OCI-LY3 (cell line): ENCODE data around the gene RERG.

Experiments used
- H2AFZ ChIP-seq: fragments of 200-600, 300-600 bp; shearing (Covaris generic); 2 replicates; pipeline ENCODE4 v1.6.0; 2014; ENCODE audit warnings: antibody characterized with exemption, low read depth, low read length
- H3K27ac ChIP-seq: fragments of 200-600, 300-600 bp; sonication (generic); 2 replicates; pipeline ENCODE4 v1.5.1; 2014; ENCODE audit warnings: mild to moderate bottlenecking, low read length, moderate library complexity, mixed read lengths
- H3K27me3 ChIP-seq: fragments of 200-600, 300-600 bp; sonication (generic); 2 replicates; pipeline ENCODE4 v1.6.1; 2014; ENCODE audit warnings: low read depth, low read length, mixed read lengths
- H3K36me3 ChIP-seq: fragments of 200-600, 300-600 bp; sonication (generic); replicated peaks from 2 replicates; pipeline ENCODE3; 2014; ENCODE audit warnings: low read depth, low read length, mixed read lengths
- H3K4me1 ChIP-seq: fragments of 300-600, 200-600 bp; sonication (generic); 2 replicates; pipeline ENCODE4 v1.6.1; 2014; ENCODE audit warnings: low read length, mixed read lengths
- H3K4me2 ChIP-seq: fragments of 200-600, 300-600 bp; sonication (generic); 2 replicates; pipeline ENCODE4 v1.6.1; 2014; ENCODE audit warnings: low read length, mixed read lengths
- H3K4me3 ChIP-seq: fragments of 300-600, 200-600 bp; sonication (generic); 2 replicates; pipeline ENCODE4 v1.5.1; 2014; ENCODE audit warnings: antibody characterized with exemption, mild to moderate bottlenecking, low read length, moderate library complexity
- H3K79me2 ChIP-seq: fragments of 300-600, 200-600 bp; shearing (Covaris generic); 2 replicates; pipeline ENCODE4 v1.6.1; 2014; ENCODE audit warnings: mild to moderate bottlenecking, low read length, mixed read lengths
- H3K9ac ChIP-seq: fragments of 300-600, 200-600 bp; shearing (Covaris generic); 2 replicates; pipeline ENCODE4 v1.6.0; 2014; ENCODE audit warnings: mild to moderate bottlenecking, low read length, moderate library complexity
- H3K9me3 ChIP-seq: fragments of 200-600, 300-600 bp; shearing (Covaris generic); 2 replicates; pipeline ENCODE4 v1.6.1; 2014; ENCODE audit warnings: low read length, mixed read lengths; ENCODE audit not compliant: insufficient read depth
- H4K20me1 ChIP-seq: fragments of 200-600, 300-600 bp; sonication (generic); 2 replicates; pipeline ENCODE4 v1.6.1; 2016; ENCODE audit warnings: low read length, mixed read lengths; ENCODE audit not compliant: insufficient read depth
- CTCF ChIP-seq: fragments of 200-600, 300-600 bp; sonication (generic); IDR thresholded peaks from 2 replicates; pipeline ENCODE4 v1.5.1; 2014; ENCODE audit warnings: antibody characterized with exemption, low read length, low read depth
- EZH2phosphoT487 ChIP-seq: fragments of 200-600 bp; shearing (Covaris generic); IDR thresholded peaks from 2 replicates; pipeline ENCODE4 v1.6.1; 2018; ENCODE audit warnings: antibody characterized with exemption, mixed run types, low read depth

Gene RERG

GRCh38 chr12:15234011-15234410 is 12.8 kb upstream of the RERG start:
- no peak overlapping the region for H3K4me3 ChIP-seq
- peaks cover 16% of the 10 kb centered on the region for H3K27me3 ChIP-seq
- H2AFZ ChIP-seq: no peak overlapping the region
- TF ChIP-seq EZH2phosphoT487 (no peak), CTCF (no peak)
- H4K20me1 ChIP-seq: no peaks in the 10 kb centered on the region
- H3K36me3 ChIP-seq: no peaks in the 10 kb centered on the region
- H3K79me2 ChIP-seq: no peaks in the 10 kb centered on the region
- H3K27ac ChIP-seq: no peak overlapping the region
- H3K9ac ChIP-seq: no peak overlapping the region
- H3K4me1 ChIP-seq: no peaks in the 10 kb centered on the region
- H3K4me2 ChIP-seq: no peak overlapping the region
- H3K9me3 ChIP-seq: no peaks in the 10 kb centered on the region

- Histone ChIP-seq H3K36me3 (no peaks in the 10 kb centered on the region), H3K4me3 (no peak overlapping the region), H3K9me3 (no peaks in the 10 kb centered on the region), H3K9ac (no peak overlapping the region), H3K79me2 (no peaks in the 10 kb centered on the region), H3K4me2 (no peak overlapping the region), H3K27ac (no peak overlapping the region), H4K20me1 (no peaks in the 10 kb centered on the region), H3K4me1 (no peaks in the 10 kb centered on the region), H3K27me3 (peaks cover 14% of the 10 kb centered on the region), H2AFZ (no peak overlapping the region)
- TF ChIP-seq CTCF (no peak), EZH2phosphoT487 (no peak)
Measured at GRCh38 chr12:15232959-15233358, 11.7 kb upstream of the RERG start.

GRCh38 chr12:15231493-15231892 is 10.3 kb upstream of the RERG start:
- Histone ChIP-seq H3K27me3 (peaks cover 14% of the 10 kb centered on the region), H2AFZ (no peak overlapping the region), H3K79me2 (no peaks in the 10 kb centered on the region), H4K20me1 (no peaks in the 10 kb centered on the region), H3K4me2 (no peak overlapping the region), H3K4me3 (no peak overlapping the region), H3K9me3 (no peaks in the 10 kb centered on the region), H3K27ac (no peak overlapping the region), H3K9ac (no peak overlapping the region), H3K4me1 (no peaks in the 10 kb centered on the region), H3K36me3 (no peaks in the 10 kb centered on the region)
- TF ChIP-seq EZH2phosphoT487 (no peak), CTCF (no peak)

- H2AFZ ChIP-seq: no peak overlapping the region
- peaks cover 14% of the 10 kb centered on the region for H3K27me3 ChIP-seq
- no peaks in the 10 kb centered on the region for H3K4me1 ChIP-seq
- no peak overlapping the region for H3K4me2 ChIP-seq
- H3K36me3 ChIP-seq: no peaks in the 10 kb centered on the region
- no peaks in the 10 kb centered on the region for H3K9me3 ChIP-seq
- H3K4me3 ChIP-seq: no peak overlapping the region
- H3K9ac ChIP-seq: no peak overlapping the region
- H3K79me2 ChIP-seq: no peaks in the 10 kb centered on the region
- TF ChIP-seq CTCF: no peak
- TF ChIP-seq EZH2phosphoT487: no peak
- H3K27ac ChIP-seq: no peak overlapping the region
- no peaks in the 10 kb centered on the region for H4K20me1 ChIP-seq
Measured at GRCh38 chr12:15230751-15231150, 9.5 kb upstream of the RERG start.
